GM12864 (cell line): Measurements from ENCODE around the gene SRPK2.

Source experiments
- DNase-seq: peaks from one replicate; pipeline ENCODE4 v3.0.0-alpha.2; 2011; ENCODE audit warnings: low read depth
- H3K4me3 ChIP-seq: 2 replicates; pipeline ENCODE4 v1.5.1; 2011; ENCODE audit warnings: mild to moderate bottlenecking, low read depth, low read length, control low read depth
- TF ChIP-seq, protein P1 (sequence below): IDR thresholded peaks from 2 replicates; pipeline ENCODE4 v1.5.1; 2011; ENCODE audit warnings: low read depth, mild to moderate bottlenecking, moderate library complexity, low read length, control low read depth, inconsistent platforms; ENCODE audit errors: missing control alignments

Gene SRPK2

DNA sequence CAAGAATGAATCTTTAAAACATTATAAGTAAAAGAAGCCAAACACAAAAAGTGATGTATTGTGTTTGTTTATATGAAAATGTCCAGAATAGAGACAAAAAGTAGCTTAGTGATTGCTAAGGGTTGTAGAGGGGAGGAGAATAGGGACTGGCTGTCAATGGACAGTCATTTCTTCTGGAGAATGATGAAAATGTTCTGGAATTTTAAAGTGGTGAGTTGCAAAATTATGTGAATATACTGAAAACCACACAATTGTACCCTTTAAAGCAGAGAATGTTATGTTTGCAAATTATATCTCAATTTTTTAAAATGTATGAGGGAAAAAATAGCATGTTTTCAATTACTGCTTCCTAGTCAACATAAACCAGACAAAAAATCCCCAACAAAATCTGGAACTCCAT lies 200.5 kb downstream of the SRPK2 start:
- no peak for DNase-seq
- TF ChIP-seq, protein P1, sequence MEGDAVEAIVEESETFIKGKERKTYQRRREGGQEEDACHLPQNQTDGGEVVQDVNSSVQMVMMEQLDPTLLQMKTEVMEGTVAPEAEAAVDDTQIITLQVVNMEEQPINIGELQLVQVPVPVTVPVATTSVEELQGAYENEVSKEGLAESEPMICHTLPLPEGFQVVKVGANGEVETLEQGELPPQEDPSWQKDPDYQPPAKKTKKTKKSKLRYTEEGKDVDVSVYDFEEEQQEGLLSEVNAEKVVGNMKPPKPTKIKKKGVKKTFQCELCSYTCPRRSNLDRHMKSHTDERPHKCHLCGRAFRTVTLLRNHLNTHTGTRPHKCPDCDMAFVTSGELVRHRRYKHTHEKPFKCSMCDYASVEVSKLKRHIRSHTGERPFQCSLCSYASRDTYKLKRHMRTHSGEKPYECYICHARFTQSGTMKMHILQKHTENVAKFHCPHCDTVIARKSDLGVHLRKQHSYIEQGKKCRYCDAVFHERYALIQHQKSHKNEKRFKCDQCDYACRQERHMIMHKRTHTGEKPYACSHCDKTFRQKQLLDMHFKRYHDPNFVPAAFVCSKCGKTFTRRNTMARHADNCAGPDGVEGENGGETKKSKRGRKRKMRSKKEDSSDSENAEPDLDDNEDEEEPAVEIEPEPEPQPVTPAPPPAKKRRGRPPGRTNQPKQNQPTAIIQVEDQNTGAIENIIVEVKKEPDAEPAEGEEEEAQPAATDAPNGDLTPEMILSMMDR = no peak

DNA sequence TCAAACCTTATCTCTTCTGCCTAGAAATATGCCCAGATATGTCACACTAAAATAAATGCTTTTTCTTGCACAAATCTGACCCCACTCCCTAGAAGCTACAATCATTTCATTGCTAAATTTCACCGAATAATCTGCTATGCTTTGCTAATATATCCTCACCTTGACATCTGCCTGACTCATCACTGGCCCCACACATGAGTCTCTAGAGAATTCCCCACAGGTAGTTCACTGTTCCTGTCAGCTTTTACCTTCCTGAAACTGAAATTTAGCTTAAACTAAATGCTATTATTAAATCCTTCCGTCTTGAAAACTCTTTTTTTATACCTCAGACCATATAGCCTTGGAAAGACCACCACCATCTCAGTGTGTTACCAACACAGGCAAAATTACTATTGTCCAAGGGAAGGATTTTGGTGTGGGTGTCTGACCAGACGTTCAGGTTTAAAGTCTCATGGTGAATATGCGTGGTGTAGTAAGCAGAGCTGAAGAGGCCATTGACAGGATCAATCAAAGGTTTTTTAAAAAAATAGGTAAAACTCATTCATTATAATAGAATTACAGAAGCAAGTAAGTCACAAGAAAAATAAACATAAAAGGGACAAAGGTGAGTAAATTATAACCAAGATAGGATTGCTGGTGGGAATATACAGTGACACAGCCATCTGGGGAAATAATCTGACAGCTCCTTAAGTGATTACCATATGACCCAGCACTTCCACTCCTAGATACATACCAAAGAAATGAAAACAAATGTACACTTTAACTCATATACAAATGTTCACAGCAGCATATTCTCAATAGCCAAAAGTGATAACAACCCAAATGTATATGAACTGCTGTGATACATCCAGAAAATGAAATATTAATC lies 201.2 kb downstream of the SRPK2 start:
- TF ChIP-seq, protein P1 = no peak
- no peak overlapping the region for H3K4me3 ChIP-seq
- no peak for DNase-seq

More for the DNA sequence above, 200.5 kb downstream of the SRPK2 start:
- no peak overlapping the region for H3K4me3 ChIP-seq

DNA sequence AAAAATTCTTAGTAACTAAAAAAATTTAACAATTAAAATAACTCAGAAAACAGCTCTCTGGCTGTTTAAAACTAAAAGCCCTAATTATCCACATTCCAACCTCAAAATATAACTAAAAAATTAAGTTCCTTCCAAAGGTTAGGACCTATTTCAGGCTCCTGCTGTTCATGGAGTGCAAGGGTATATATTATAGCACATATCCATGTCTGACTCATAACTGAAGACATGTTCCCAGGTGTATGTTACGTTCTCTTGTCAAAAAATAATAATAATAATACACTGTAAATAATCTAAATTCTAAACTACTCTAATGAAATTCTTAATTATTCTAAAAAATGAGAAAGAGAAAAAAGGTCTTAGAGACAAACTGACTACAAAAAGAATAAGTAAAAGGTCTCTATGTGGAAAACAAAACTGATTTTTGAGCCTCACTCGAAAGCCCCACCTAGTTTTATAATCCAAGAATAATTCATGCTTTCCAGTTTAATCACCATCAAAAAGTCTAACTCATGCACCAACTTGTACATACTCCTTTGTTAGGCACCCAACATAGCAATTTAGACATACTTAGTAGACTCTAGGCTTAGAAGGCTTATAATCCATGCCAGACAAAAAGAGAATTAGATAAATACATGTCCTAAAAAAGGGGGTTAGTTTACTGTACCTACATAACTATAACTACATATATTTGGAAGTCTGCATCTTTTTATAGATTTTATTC lies 203.3 kb downstream of the SRPK2 start:
- no peak overlapping the region for H3K4me3 ChIP-seq
- TF ChIP-seq, protein P1 = no peak
- DNase-seq = no peak

DNA sequence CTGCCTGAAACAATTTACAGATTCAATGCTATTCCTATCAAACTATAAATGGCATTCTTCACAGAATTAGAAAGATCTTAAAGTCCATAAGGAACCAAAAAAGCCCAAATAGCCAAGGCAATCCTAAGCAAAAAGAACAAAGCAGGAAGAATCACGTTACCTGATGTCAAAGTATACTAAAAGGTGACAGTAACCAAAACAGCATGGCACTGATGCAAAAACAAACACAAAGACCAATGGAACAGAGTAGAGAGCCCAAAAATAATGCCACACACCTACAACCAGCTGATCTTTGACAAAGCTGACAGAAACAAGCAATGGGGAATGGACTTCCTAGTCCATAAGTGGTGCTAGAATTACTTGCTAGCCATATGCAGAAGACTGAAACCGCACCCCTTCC lies 208.7 kb downstream of the SRPK2 start:
- TF ChIP-seq, protein P1 = no peak

DNA sequence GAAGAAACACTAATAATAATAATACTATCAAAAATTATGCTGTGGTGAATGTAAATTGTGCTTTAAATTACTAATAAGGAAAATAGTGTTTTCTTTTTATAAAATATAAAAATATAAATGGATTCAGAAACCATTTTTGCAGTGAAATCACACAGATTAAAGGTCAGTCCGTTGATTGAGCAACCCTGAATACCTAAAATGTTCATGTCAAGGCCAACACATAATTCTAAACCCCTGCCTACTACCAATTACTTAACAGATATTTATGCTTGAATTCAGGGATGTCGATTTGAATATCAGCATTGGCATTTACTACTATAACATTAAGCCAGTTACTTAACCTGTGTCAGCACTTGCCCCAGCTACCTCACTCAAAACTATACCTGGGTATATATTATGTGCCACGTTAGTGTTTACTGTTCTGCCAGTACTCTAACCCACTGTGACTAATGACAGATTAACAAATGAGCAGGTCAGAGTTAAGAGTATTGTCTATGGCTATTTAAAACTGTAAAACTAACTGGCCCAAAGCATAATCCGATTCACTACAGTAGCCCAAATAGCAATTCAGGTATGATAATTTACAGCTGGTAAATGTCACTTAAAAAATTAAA lies 209.7 kb downstream of the SRPK2 start:
- TF ChIP-seq, protein P1 = no peak
- DNase-seq = no peak
- H3K4me3 ChIP-seq = no peak overlapping the region

More for the DNA sequence above, 208.7 kb downstream of the SRPK2 start:
- DNase-seq = no peak
- no peak overlapping the region for H3K4me3 ChIP-seq

DNA sequence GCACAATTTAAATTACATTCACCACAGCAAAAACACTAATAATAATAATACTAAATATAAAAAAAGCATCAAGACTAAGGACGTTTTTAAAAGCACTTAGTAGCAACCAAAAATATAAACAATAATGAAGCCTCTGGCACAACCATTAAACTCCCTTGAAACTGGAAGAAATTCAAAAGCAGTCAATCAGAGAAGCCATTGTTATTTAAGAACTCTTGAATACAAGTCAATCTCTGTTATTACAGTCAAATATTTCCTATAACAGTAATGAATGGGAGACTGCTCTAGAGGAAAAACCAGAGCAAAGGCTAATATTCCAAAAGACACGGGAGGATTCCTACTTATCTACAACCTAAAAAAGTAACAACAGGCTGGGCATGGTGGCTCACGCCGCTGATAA lies 210.5 kb downstream of the SRPK2 start:
- TF ChIP-seq, protein P1 = no peak
- DNase-seq = no peak
- no peak overlapping the region for H3K4me3 ChIP-seq
